Inferior parietal cortex (tissue), 1 donor: Measurements from ENCODE around the gene BMP5.

Experiments used
- DNase-seq: peaks from one replicate; pipeline ENCODE4 v3.0.0-alpha.2; 2016; ENCODE audit errors: extremely low spot score

The BMP5 gene

GRCh38 chr6:55811074-55811473 is 64.3 kb downstream of the BMP5 start:
- DNase-seq = no peak

GRCh38 chr6:55802259-55802658 is 73.1 kb downstream of the BMP5 start:
- no peak for DNase-seq

GRCh38 chr6:55798571-55798970 is 76.8 kb downstream of the BMP5 start:
- DNase-seq = no peak

GRCh38 chr6:55794136-55794812 is 81.1 kb downstream of the BMP5 start:
- DNase-seq = no peak

GRCh38 chr6:55785273-55785672 is 90.1 kb downstream of the BMP5 start:
- DNase-seq = no peak

GRCh38 chr6:55782275-55782674 is 93.1 kb downstream of the BMP5 start:
- no peak for DNase-seq

GRCh38 chr6:55778705-55779104 is 96.7 kb downstream of the BMP5 start:
- DNase-seq = no peak

GRCh38 chr6:55777469-55777868 is 97.9 kb downstream of the BMP5 start:
- DNase-seq = no peak

- DNase-seq = no peak
These were observed 99.3 kb downstream of the BMP5 start for GRCh38 chr6:55776113-55776512.

GRCh38 chr6:55775029-55775318 is 100.4 kb downstream of the BMP5 start:
- DNase-seq = no peak

GRCh38 chr6:55774286-55775028 is 100.9 kb downstream of the BMP5 start:
- DNase-seq = no peak

GRCh38 chr6:55773620-55774216 is 101.7 kb downstream of the BMP5 start:
- no peak for DNase-seq

GRCh38 chr6:55772730-55773129 is 102.7 kb downstream of the BMP5 start:
- no peak for DNase-seq

GRCh38 chr6:55759536-55759935 is 115.9 kb downstream of the BMP5 start:
- no peak for DNase-seq

- DNase-seq = no peak
These were observed 117.0 kb downstream of the BMP5 start for GRCh38 chr6:55758156-55758937.

- no peak for DNase-seq
These were observed 118.8 kb downstream of the BMP5 start for GRCh38 chr6:55756531-55757031.

- DNase-seq = no peak
These were observed 126.5 kb downstream of the BMP5 start for GRCh38 chr6:55748880-55749279.

GRCh38 chr6:55746473-55746872 is 128.9 kb downstream of the BMP5 start:
- no peak for DNase-seq

GRCh38 chr6:55734256-55734655 is 141.1 kb downstream of the BMP5 start:
- DNase-seq = no peak

- DNase-seq = no peak
These were observed 145.7 kb downstream of the BMP5 start for GRCh38 chr6:55729665-55730064.

GRCh38 chr6:55726144-55726543 is 149.2 kb downstream of the BMP5 start:
- DNase-seq = no peak

GRCh38 chr6:55714831-55715230 is 160.6 kb downstream of the BMP5 start:
- DNase-seq = no peak
